HEK293 (cell line): Measurements from ENCODE around the gene PARD6G.

ENCODE experiments used
- CTCF ChIA-PET: fragments of 350-600 bp; formaldehyde crosslinking; extraction: SDS; loops from one replicate; lab custom pipeline; 2021; ENCODE audit warnings: antibody characterized with exemption; lab: Yijun Ruan, JAX
- POLR2A ChIA-PET: fragments of 300-600 bp; formaldehyde crosslinking; extraction: SDS; loops from one replicate; lab custom pipeline; 2020; ENCODE audit warnings: antibody characterized with exemption, inconsistent platforms; lab: Yijun Ruan, JAX
- H3K27ac ChIP-seq: fragments of 200-500 bp; sonication (Bioruptor generic); 2 replicates; pipeline ENCODE4 v1.5.1; 2014; ENCODE audit warnings: low read depth, low read length, control low read depth, inconsistent platforms; ENCODE audit errors: extremely low read depth
- H3K36me3 ChIP-seq, 2 experiments: fragments of 200-500 bp in 1 of 2; sonication (Bioruptor generic) in 1 of 2; 1 replicate in 1 of 2; 2 replicates in 1 of 2; pipeline ENCODE4 v1.5.1; 2014 to 2017; ENCODE audit warnings: inconsistent platforms in 2 of 2, low read length in 2 of 2; ENCODE audit not compliant: control insufficient read depth in 2 of 2, insufficient read depth in 1 of 2
- H3K4me1 ChIP-seq: fragments of 200-500 bp; sonication (Bioruptor generic); 2 replicates; pipeline ENCODE4 v1.5.1; 2014; ENCODE audit warnings: mild to moderate bottlenecking, low read length, inconsistent platforms; ENCODE audit not compliant: control insufficient read depth, insufficient read depth
- H3K4me3 ChIP-seq: 2 replicates; pipeline ENCODE4 v1.5.1; 2011; ENCODE audit warnings: low read depth, mild to moderate bottlenecking, control low read depth, low read length, moderate library complexity
- H3K9me3 ChIP-seq: fragments of 200-500 bp; sonication (Bioruptor generic); 2 replicates; pipeline ENCODE4 v1.5.1; 2014; ENCODE audit warnings: low read depth, low read length, inconsistent platforms; ENCODE audit not compliant: control insufficient read depth, insufficient read depth
- GFI1B ChIP-seq: fragments of 450-650 bp; formaldehyde crosslinking; IDR thresholded peaks from 2 replicates; pipeline ENCODE4 v1.5.1; 2016; ENCODE audit warnings: missing biosample characterization, missing genetic modification characterization
- SCRT1 ChIP-seq: fragments of 450-650 bp; formaldehyde crosslinking; IDR thresholded peaks from 2 replicates; pipeline ENCODE4 v1.5.1; 2016; ENCODE audit warnings: missing biosample characterization, missing genetic modification characterization, borderline replicate concordance
- SCRT2 ChIP-seq: fragments of 450-650 bp; formaldehyde crosslinking; IDR thresholded peaks from 2 replicates; pipeline ENCODE4 v1.5.1; 2016; ENCODE audit warnings: missing biosample characterization, missing genetic modification characterization
- TRIM28 ChIP-seq: IDR thresholded peaks from 2 replicates; pipeline ENCODE4 v1.6.1; 2011; ENCODE audit warnings: low read length, control low read depth, borderline replicate concordance
- ZEB2 ChIP-seq: fragments of 450-650 bp; formaldehyde crosslinking; IDR thresholded peaks from 2 replicates; pipeline ENCODE4 v1.5.1; 2016; ENCODE audit warnings: missing biosample characterization, missing genetic modification characterization
- ZNF114 ChIP-seq: fragments of 450-650 bp; formaldehyde crosslinking; IDR thresholded peaks from 2 replicates; pipeline ENCODE4 v1.5.0; 2017; ENCODE audit warnings: missing biosample characterization, missing genetic modification characterization
- ZNF140 ChIP-seq: fragments of 450-650 bp; formaldehyde crosslinking; IDR thresholded peaks from 2 replicates; pipeline ENCODE4 v1.5.1; 2016; ENCODE audit warnings: missing biosample characterization, missing genetic modification characterization
- ZNF292 ChIP-seq: fragments of 450-650 bp; formaldehyde crosslinking; IDR thresholded peaks from 2 replicates; pipeline ENCODE4 v1.5.1; 2016; ENCODE audit warnings: low read depth, missing biosample characterization, missing genetic modification characterization, borderline replicate concordance
- ZNF324 ChIP-seq: fragments of 450-650 bp; formaldehyde crosslinking; IDR thresholded peaks from 2 replicates; pipeline ENCODE4 v1.5.1; 2016; ENCODE audit warnings: missing biosample characterization, missing genetic modification characterization
- ZNF768 ChIP-seq: fragments of 450-650 bp; formaldehyde crosslinking; IDR thresholded peaks from 2 replicates; pipeline ENCODE4 v1.5.1; 2018; ENCODE audit warnings: missing biosample characterization, mild to moderate bottlenecking, missing genetic modification characterization
- TF ChIP-seq, protein P1 (sequence below): fragments of 450-650 bp; formaldehyde crosslinking; conservative IDR thresholded peaks from 2 replicates; pipeline ENCODE4 v1.5.1; 2016; ENCODE audit warnings: low read depth, missing biosample characterization, missing genetic modification characterization
- TF ChIP-seq, protein P2 (sequence below): fragments of 450-650 bp; formaldehyde crosslinking; optimal IDR thresholded peaks from 2 replicates; pipeline ENCODE3; 2016; ENCODE audit warnings: missing biosample characterization, mild to moderate bottlenecking, missing genetic modification characterization
- TF ChIP-seq, protein P3 (sequence below): fragments of 450-650 bp; formaldehyde crosslinking; conservative IDR thresholded peaks from 2 replicates; pipeline ENCODE4 v1.5.1; 2016; ENCODE audit warnings: low read depth, missing biosample characterization, missing genetic modification characterization

The PARD6G gene

DNA sequence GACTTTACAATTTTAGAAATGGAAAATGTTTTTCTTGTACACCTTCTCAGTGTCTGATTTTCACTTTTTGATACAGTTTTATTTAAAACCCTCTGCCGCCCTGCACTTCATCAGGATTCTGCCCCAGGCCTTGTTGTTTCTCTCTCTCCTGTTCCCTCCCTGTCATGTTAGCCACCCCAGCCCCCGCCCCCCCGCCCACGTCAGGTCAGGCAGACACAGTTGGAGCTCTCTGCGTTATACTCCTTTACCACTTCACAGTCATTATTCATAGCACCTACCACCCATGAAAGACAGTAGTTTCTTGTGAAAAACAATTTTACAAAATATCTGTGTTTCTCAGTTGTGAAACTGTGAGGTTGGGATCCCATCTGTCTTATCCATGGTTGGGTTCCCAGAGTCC is 116.8 kb downstream of the PARD6G start (continued):
- TF ChIP-seq, protein P1, sequence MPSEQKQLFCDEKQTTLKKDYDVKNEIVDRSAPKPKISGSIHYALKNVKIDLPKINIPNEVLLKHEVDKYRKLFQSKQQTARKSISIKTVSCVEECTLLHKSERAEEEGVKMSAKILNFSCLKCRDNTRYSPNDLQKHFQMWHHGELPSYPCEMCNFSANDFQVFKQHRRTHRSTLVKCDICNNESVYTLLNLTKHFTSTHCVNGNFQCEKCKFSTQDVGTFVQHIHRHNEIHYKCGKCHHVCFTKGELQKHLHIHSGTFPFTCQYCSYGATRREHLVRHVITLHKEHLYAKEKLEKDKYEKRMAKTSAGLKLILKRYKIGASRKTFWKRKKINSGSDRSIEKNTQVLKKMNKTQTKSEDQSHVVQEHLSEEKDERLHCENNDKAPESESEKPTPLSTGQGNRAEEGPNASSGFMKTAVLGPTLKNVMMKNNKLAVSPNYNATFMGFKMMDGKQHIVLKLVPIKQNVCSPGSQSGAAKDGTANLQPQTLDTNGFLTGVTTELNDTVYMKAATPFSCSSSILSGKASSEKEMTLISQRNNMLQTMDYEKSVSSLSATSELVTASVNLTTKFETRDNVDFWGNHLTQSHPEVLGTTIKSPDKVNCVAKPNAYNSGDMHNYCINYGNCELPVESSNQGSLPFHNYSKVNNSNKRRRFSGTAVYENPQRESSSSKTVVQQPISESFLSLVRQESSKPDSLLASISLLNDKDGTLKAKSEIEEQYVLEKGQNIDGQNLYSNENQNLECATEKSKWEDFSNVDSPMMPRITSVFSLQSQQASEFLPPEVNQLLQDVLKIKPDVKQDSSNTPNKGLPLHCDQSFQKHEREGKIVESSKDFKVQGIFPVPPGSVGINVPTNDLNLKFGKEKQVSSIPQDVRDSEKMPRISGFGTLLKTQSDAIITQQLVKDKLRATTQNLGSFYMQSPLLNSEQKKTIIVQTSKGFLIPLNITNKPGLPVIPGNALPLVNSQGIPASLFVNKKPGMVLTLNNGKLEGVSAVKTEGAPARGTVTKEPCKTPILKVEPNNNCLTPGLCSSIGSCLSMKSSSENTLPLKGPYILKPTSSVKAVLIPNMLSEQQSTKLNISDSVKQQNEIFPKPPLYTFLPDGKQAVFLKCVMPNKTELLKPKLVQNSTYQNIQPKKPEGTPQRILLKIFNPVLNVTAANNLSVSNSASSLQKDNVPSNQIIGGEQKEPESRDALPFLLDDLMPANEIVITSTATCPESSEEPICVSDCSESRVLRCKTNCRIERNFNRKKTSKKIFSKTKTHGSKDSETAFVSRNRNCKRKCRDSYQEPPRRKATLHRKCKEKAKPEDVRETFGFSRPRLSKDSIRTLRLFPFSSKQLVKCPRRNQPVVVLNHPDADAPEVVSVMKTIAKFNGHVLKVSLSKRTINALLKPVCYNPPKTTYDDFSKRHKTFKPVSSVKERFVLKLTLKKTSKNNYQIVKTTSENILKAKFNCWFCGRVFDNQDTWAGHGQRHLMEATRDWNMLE = no peak
- TF ChIP-seq, protein P2, sequence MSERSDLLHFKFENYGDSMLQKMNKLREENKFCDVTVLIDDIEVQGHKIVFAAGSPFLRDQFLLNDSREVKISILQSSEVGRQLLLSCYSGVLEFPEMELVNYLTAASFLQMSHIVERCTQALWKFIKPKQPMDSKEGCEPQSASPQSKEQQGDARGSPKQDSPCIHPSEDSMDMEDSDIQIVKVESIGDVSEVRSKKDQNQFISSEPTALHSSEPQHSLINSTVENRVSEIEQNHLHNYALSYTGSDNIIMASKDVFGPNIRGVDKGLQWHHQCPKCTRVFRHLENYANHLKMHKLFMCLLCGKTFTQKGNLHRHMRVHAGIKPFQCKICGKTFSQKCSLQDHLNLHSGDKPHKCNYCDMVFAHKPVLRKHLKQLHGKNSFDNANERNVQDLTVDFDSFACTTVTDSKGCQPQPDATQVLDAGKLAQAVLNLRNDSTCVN (tag by site-specific recombination) = no peak
- no peak for TF ChIP-seq ZNF140
- TF ChIP-seq ZNF324 (tag by site-specific recombination) = no peak
- TF ChIP-seq GFI1B = no peak

DNA sequence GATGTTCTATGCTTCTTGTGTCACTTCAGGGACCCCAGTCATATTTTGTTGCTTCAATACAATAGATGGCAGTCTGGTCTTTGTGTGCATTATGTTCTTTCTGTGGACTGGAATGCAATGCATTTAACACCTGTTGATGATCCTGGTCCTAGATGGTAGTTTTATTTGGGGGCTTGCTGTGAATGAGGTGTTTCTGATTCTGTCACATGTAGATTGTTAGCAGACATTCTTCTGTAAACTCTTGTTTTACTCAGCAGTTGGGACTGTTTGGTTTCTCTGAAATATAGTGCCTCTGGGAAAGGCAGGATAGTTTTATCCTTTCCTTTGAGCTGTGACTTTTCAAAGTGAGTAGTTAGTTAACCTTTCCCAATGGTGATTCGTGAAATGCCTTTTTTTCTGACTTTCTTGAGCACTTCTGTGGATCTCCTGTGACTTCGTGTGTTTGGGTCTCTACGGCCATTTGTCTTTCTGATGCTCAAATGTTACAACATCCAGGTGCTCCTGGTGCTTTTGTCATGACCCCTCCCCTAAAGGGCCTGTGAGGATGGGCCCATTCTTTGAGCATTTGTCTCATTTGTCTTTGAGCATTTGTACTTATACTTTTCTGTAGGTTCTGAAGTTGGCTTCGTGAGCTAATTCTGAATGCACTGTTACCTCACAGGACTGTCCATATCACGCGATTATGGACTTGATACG is 117.5 kb downstream of the PARD6G start:
- ChIA-PET CTCF (no interaction called here), POLR2A (no interaction called here)
- H3K4me1 ChIP-seq = no peaks in the 10 kb centered on the region
- TF ChIP-seq ZEB2 (tag by site-specific recombination) (no peak), SCRT1 (tag by site-specific recombination) (0 out of 2 replicates have a peak, but pooled peaks have one; percentile 32), SCRT2 (tag by site-specific recombination) (peak; percentile 75), ZNF768 (tag by site-specific recombination) (no peak)
- H3K4me3 ChIP-seq = no peak overlapping the region
- no peak overlapping the region for H3K27ac ChIP-seq
- no peaks in the 10 kb centered on the region; the same call in 1 of the 2 replicates for H3K9me3 ChIP-seq
- H3K36me3 ChIP-seq = peaks cover 42 to 44% of the 10 kb centered on the region in 2 experiments

DNA sequence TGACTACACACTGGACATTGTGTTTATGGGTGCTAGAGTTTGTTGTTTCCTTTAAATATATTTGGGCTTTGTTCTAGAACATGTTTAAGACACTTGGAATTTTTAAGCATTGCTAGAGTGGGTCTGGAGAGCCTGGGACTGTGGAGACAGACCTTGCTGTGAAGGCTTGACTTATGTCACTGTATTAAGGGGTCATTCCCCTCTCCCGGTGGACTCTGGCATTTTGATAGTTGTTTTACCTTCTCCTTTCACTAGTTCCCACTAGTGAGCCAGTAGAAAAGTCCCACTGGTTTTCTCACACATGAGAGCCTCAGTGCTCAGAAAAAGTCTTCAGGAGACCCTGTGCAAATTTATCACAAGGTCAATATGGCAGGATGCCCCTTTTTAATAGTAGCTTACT is 119.7 kb downstream of the PARD6G start:
- TF ChIP-seq, protein P3, sequence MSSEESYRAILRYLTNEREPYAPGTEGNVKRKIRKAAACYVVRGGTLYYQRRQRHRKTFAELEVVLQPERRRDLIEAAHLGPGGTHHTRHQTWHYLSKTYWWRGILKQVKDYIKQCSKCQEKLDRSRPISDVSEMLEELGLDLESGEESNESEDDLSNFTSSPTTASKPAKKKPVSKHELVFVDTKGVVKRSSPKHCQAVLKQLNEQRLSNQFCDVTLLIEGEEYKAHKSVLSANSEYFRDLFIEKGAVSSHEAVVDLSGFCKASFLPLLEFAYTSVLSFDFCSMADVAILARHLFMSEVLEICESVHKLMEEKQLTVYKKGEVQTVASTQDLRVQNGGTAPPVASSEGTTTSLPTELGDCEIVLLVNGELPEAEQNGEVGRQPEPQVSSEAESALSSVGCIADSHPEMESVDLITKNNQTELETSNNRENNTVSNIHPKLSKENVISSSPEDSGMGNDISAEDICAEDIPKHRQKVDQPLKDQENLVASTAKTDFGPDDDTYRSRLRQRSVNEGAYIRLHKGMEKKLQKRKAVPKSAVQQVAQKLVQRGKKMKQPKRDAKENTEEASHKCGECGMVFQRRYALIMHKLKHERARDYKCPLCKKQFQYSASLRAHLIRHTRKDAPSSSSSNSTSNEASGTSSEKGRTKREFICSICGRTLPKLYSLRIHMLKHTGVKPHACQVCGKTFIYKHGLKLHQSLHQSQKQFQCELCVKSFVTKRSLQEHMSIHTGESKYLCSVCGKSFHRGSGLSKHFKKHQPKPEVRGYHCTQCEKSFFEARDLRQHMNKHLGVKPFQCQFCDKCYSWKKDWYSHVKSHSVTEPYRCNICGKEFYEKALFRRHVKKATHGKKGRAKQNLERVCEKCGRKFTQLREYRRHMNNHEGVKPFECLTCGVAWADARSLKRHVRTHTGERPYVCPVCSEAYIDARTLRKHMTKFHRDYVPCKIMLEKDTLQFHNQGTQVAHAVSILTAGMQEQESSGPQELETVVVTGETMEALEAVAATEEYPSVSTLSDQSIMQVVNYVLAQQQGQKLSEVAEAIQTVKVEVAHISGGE (tag by site-specific recombination) = no peak
- no peak for TF ChIP-seq ZNF114 (tag by site-specific recombination)
- TF ChIP-seq ZNF292 (tag by site-specific recombination) = no peak
- no peak for TF ChIP-seq TRIM28
- CTCF ChIA-PET = no interaction called here
- no peak overlapping the region for H3K4me3 ChIP-seq
- H3K9me3 ChIP-seq = no peaks in the 10 kb centered on the region; the same call in 1 of the 2 replicates
- POLR2A ChIA-PET = interaction anchor here (1.7 kb wide), 1 partner anchor 20 kb away, joined by 3 read pairs; no protein-coding TSS in a partner anchor
- no peak overlapping the region for H3K27ac ChIP-seq
- H3K36me3 ChIP-seq = peaks cover 30 to 33% of the 10 kb centered on the region in 2 experiments
- H3K4me1 ChIP-seq = no peaks in the 10 kb centered on the region
